SIG-M5 treated with dmso at 0.1 percent for 504 hours (cell line): Measurements from ENCODE around the gene FAM50B.
"Not testable (repeated sequence)": the region's sequence is repeated elsewhere in the genome, so short reads cannot be mapped to it uniquely, and the experiment has no call there.

Experiments
- DNase-seq: peaks from one replicate; lab custom pipeline; 2025; ENCODE audit not compliant: unreplicated experiment; lab: John Stamatoyannopoulos, UW

Gene FAM50B

GRCh38 chr6:3847521-3847920, 1.7 kb upstream of the FAM50B start:
- DNase-seq = no peak

GRCh38 chr6:3848380-3848779, 793 bp upstream of the FAM50B start:
- DNase-seq = no peak

DNA sequence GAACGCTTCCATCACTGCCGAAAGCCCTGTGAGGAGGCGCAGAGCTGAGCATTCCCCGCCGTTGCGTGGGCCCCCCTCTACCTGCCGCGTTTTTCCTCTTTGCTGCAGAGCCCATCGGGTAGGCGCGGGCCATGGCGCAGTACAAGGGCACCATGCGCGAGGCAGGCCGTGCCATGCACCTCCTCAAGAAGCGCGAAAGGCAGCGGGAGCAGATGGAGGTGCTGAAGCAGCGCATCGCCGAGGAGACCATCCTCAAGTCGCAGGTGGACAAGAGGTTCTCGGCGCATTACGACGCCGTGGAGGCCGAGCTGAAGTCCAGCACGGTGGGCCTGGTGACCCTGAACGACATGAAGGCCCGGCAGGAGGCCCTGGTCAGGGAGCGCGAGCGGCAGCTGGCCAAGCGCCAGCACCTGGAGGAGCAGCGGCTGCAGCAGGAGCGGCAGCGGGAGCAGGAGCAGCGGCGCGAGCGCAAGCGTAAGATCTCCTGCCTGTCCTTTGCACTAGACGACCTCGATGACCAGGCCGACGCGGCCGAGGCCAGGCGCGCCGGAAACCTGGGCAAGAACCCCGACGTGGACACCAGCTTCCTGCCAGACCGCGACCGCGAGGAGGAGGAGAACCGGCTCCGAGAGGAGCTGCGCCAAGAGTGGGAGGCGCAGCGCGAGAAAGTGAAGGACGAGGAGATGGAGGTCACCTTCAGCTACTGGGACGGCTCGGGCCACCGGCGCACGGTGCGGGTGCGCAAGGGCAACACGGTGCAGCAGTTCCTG, 693 bp downstream of the FAM50B start:
- no peak for DNase-seq

GRCh38 chr6:3850451-3851203, 1.5 kb downstream of the FAM50B start:
- DNase-seq = no peak

DNA sequence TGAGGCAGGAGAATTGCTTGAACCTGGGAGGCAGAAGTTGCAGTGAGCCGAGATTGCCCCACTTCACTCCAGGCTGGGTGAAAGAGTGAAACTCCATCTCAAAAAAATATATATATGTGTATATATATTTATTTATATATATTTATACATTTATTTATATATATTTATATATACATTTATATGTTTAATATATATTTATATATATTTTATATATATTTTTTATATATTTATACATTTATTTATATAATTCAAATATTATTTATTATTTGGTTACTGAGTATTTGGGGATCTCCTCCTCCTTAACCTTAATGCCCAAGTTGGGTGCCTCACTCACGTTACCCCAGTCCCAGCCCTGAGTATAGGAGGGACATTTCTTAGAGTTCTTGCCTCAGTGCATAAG, 2.7 kb downstream of the FAM50B start:
- no peak for DNase-seq

DNA sequence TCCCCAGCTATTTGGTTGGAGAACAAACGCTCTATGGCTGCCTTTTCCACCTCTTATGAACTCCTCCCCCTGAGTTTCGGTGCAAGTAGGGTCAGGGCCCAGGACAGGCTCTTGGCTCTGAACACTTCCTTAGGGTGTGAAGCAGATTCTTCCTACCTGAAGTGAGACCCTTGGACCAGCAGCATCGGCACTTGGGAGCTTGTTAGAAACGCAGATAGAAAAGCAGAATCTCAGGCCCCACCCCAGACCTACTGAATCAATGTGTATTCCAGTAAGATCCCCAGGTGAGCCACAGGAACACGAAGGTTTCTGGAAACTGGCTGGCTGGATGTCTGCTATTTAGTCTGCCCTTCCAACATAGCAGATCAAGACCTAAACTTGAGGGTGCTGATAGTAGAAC, 3.2 kb downstream of the FAM50B start:
- DNase-seq = no peak

DNA sequence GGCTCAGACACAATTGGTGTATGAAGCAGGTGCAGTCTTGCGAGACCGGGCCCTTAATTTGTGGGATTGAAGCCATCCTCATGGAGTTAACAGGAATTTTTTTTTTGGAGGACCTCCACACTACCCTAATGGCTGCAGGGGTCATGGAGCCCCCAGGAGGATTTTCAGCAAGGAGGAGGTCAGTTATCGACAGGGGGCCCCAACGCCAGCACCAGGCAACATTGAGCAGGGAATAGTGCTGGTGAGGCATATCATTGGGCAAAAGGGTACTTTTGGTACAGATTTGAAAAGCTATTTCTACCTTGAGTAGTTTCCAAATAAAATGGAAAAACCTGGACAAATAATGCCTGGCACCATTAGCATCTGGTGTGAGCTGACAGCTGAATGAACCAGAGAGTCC, 6.7 kb downstream of the FAM50B start:
- no peak for DNase-seq

GRCh38 chr6:3856576-3856975, 7.4 kb downstream of the FAM50B start:
- DNase-seq = no peak

DNA sequence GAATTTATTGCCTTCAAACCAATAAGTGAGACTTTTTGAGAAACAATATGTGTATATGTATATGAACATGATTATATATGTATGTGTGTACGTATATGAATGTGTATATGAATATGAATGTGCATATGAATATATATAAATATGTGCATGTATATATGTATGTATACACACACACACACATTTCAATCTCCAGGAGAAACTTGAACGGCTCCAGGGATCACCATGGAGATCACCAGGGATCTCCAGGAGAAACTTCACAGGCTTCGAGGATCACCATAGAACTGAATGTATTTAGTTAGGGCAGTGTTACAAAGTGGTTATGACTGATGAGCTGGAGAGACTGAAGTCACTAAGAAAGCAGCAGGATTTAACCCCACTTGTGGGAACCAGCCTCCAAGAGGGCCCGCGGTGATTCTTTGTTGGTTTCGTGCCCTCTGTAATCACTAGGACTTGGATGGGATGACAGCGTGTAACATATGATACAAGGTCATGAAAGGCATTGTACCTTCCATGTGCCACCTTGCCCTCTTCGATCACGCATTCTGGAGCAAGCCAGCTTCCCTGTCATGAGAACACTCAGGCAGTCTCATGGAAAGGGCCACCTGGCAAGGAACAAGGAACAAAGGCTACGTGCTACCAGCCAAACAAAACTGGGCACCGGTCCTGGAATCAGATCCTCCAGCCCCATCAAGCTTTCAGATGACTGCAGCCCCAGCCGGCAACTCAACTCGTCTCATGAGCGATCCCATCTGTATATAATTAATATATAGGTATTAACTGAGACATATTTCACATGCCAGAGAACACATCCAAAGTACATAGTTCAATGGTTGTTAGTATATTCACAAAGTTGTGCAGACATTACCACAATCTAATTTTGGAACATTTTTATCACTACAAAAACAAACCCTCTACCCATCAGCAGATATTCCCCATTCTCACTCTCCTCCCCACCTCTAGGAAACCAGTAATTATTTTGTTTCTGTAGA, 8.6 kb downstream of the FAM50B start:
- DNase-seq = no peak

DNA sequence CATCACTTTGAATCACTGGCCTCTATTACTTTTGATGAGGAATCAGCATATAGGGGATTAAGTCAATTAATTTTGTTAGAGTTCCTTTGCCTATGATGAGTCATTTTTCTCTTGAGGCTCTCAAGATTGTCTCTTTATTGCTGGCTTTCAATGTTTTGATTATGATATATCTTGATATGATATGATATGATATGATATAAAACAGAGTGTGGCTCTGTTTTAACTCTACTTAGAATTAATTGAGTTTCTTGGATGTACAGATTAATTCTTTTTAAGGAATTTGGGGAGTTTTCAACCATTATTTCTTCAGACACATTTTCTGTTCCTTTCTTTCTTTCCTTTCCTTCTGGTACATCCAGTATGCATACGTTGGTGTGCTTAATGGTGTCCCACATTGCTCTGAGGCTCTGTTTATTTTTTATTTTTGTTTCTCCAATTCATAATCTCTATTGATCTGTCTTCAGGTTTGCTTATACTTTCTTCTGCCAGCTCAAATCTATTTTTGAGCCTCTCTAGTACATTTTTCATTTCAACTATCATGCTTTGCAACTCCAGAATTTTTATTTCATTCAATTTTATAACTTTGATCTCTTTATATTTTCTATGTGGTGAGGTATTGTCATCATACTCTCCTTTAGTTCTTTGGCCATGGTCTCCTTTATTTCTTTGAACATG, 10.8 kb downstream of the FAM50B start:
- DNase-seq = no peak

DNA sequence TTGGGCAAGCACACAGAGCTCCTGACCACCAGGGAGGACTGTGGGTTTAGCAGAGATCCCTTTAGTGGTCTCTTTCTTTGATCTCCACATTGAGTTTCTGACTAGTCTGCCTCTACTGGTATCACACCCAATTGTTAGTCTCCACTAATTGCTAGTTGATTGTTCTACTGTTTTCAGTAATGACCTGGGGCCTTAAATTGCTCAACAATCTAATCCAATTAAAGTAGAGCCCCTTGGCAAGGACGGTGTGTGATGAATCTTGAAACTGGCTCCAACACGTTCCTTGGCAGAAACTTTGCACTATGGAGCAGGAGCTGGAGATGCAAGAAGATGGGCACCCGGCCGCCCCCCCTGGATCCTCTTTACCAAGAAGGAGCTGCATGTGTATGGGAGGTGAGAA, 12.3 kb downstream of the FAM50B start:
- DNase-seq = no peak

- no peak for DNase-seq
Measured at GRCh38 chr6:3862038-3862437, 12.9 kb downstream of the FAM50B start.

DNA sequence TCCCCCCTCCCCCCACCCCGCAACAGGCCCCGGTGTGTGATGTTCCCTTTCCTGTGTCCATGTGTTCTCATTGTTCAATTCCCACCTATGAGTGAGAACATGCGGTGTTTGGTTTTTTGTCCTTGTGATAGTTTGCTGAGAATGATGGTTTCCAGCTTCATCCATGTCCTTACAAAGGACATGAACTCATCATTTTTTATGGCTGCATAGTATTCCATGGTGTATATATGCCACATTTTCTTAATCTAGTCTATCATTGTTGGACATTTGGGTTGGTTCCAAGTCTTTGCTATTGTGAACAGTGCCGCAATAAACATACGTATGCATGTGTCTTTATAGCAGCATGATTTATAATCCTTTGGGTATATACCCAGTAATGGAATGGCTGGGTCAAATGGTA, 14.1 kb downstream of the FAM50B start:
- not testable (repeated sequence) for DNase-seq

DNA sequence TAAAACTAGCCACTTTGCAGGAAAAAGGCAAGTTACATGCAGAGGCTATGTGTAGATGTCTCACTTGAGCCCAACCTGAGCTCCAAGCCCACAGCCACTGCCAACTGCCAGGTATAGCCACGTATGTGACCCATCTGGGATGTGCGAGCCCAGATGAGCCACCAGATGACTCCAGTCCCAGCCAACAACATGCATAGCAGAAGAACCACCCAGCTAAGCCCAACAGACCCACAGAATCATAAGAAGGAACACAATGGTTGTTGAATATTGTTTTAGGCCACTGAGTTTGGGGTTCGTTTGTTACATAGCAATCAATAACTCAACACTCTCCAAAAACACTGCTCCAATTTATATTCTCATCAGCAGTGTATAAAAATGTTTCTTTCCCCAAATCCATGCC, 16.3 kb downstream of the FAM50B start:
- DNase-seq = no peak

- DNase-seq = no peak
Measured at GRCh38 chr6:3867641-3868502, 18.7 kb downstream of the FAM50B start.

- no peak for DNase-seq
Measured at GRCh38 chr6:3868544-3868943, 19.4 kb downstream of the FAM50B start.

DNA sequence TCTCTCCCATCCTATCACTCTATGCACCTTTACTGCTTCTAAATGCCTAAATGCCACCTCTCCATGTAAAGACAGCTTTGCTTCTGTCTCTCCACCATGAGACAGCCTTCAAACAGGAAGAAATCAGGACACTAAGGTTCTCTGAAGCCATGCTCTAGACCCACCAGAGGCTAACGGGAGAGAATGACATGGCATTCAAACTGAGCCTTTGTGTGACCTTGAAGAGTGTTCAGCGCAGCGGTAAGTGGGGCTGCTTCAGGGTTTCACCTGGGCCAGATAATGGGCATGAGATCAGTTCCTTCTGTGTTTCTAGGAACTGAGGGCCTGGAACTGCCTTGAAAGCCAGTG, 20.1 kb downstream of the FAM50B start:
- no peak for DNase-seq

GRCh38 chr6:3869632-3870527, 20.7 kb downstream of the FAM50B start:
- DNase-seq = no peak

- DNase-seq = no peak
Measured at GRCh38 chr6:3870528-3870925, 21.4 kb downstream of the FAM50B start.
